HG03460 (cell line): ENCODE data around the gene TENM3.
"Not testable (repeated sequence)": the region's sequence is repeated elsewhere in the genome, so short reads cannot be mapped to it uniquely, and the experiment has no call there.

ENCODE experiments used
- ATAC-seq: cut with Tn5 transposase; IDR thresholded peaks from one replicate; pipeline ENCODE4 v1.9.1; 2021; ENCODE audit not compliant: unreplicated experiment

Gene TENM3

GRCh38 chr4:182227611-182228010 lies 15.6 kb upstream of the TENM3 start:
- ATAC-seq: no peak

- ATAC-seq: no peak
These were observed 14.1 kb upstream of the TENM3 start for GRCh38 chr4:182228991-182229577.

- ATAC-seq: no peak
These were observed 12.9 kb upstream of the TENM3 start for GRCh38 chr4:182230256-182230655.

- no peak for ATAC-seq
These were observed 12.1 kb upstream of the TENM3 start for GRCh38 chr4:182231080-182231479.

GRCh38 chr4:182231496-182231895 lies 11.7 kb upstream of the TENM3 start:
- no peak for ATAC-seq

GRCh38 chr4:182233310-182234090 lies 9.7 kb upstream of the TENM3 start:
- no peak for ATAC-seq

GRCh38 chr4:182235021-182235795 lies 8.0 kb upstream of the TENM3 start:
- no peak for ATAC-seq

GRCh38 chr4:182236186-182236585 lies 7.0 kb upstream of the TENM3 start:
- ATAC-seq: no peak

GRCh38 chr4:182237010-182237409 lies 6.2 kb upstream of the TENM3 start:
- ATAC-seq: not testable (repeated sequence)

- no peak for ATAC-seq
These were observed 4.8 kb upstream of the TENM3 start for GRCh38 chr4:182238355-182238931.

GRCh38 chr4:182240161-182241130 lies 2.8 kb upstream of the TENM3 start:
- ATAC-seq: no peak

- ATAC-seq: not testable (repeated sequence)
These were observed 942 bp upstream of the TENM3 start for GRCh38 chr4:182242260-182242659.

GRCh38 chr4:182242787-182243186 lies 415 bp upstream of the TENM3 start:
- ATAC-seq: no peak

- ATAC-seq: no peak
These were observed 1.8 kb downstream of the TENM3 start for GRCh38 chr4:182245041-182245440.

GRCh38 chr4:182245541-182246215 lies 2.5 kb downstream of the TENM3 start:
- no peak for ATAC-seq

- ATAC-seq: no peak
These were observed 3.4 kb downstream of the TENM3 start for GRCh38 chr4:182246401-182247205.

GRCh38 chr4:182248295-182248694 lies 5.1 kb downstream of the TENM3 start:
- no peak for ATAC-seq

GRCh38 chr4:182250446-182250845 lies 7.2 kb downstream of the TENM3 start:
- no peak for ATAC-seq

- no peak for ATAC-seq
These were observed 7.9 kb downstream of the TENM3 start for GRCh38 chr4:182251116-182251515.
